ENCODE measurements around the gene IL36B. TPM values are rescaled to one million over a fixed set of nuclear protein-coding genes. Genes with fewer than 3 reads are reported as not detected.

The IL36B gene
- polyA plus RNA-seq, 1 donor: not detected

- DNase-seq: no peak
Measured at GRCh38 chr2:113054066-113054465, 1.4 kb upstream of the IL36B start.

GRCh38 chr2:113053666-113054065, 999 bp upstream of the IL36B start:
- DNase-seq: no peak

GRCh38 chr2:113050921-113051895, 1.5 kb downstream of the IL36B start:
- DNase-seq: no peak

GRCh38 chr2:113046465-113046864, 6.2 kb downstream of the IL36B start:
- no peak for DNase-seq

GRCh38 chr2:113041871-113042270, 10.8 kb downstream of the IL36B start:
- no peak for DNase-seq

GRCh38 chr2:113039719-113040118, 12.9 kb downstream of the IL36B start:
- DNase-seq: no peak

GRCh38 chr2:113039158-113039557, 13.5 kb downstream of the IL36B start:
- no peak for DNase-seq

GRCh38 chr2:113038291-113038690, 14.4 kb downstream of the IL36B start:
- no peak for DNase-seq

GRCh38 chr2:113036763-113037162, 15.9 kb downstream of the IL36B start:
- DNase-seq: no peak

GRCh38 chr2:113034016-113034415, 18.7 kb downstream of the IL36B start:
- no peak for DNase-seq

GRCh38 chr2:113032737-113033136, 19.9 kb downstream of the IL36B start:
- DNase-seq: no peak

GRCh38 chr2:113028112-113028511, 24.6 kb downstream of the IL36B start:
- DNase-seq: no peak

- no peak for DNase-seq
Measured at GRCh38 chr2:113027691-113028090, 25.0 kb downstream of the IL36B start.

- DNase-seq: no peak
Measured at GRCh38 chr2:113025737-113026136, 26.9 kb downstream of the IL36B start.

- no peak for DNase-seq
Measured at GRCh38 chr2:113024764-113025163, 27.9 kb downstream of the IL36B start.

- no peak for DNase-seq
Measured at GRCh38 chr2:113021312-113021711, 31.4 kb downstream of the IL36B start.

- DNase-seq: no peak
Measured at GRCh38 chr2:113018509-113018908, 34.2 kb downstream of the IL36B start.

GRCh38 chr2:113015655-113016054, 37.0 kb downstream of the IL36B start:
- DNase-seq: no peak

- no peak for DNase-seq
Measured at GRCh38 chr2:113015042-113015441, 37.6 kb downstream of the IL36B start.

GRCh38 chr2:113014067-113014466, 38.6 kb downstream of the IL36B start:
- no peak for DNase-seq

GRCh38 chr2:113013336-113013661, 39.4 kb downstream of the IL36B start:
- no peak for DNase-seq

- DNase-seq: no peak
Measured at GRCh38 chr2:113012436-113013335, 40.0 kb downstream of the IL36B start.

GRCh38 chr2:113011108-113011507, 41.6 kb downstream of the IL36B start:
- no peak for DNase-seq

Measured in left kidney (tissue), 2 donors.